Rectal smooth muscle tissue (tissue), 1 donor: ENCODE data around the gene EHBP1.

Experiments
- H3K27ac ChIP-seq: one replicate; pipeline ENCODE4 v1.7.0; 2013; ENCODE audit warnings: low read depth, low read length, inconsistent platforms
- H3K27me3 ChIP-seq: one replicate; pipeline ENCODE4 v1.7.0; 2013; ENCODE audit warnings: low read length; ENCODE audit not compliant: control insufficient read depth, insufficient read depth
- H3K36me3 ChIP-seq: one replicate; pipeline ENCODE4 v1.7.0; 2013; ENCODE audit warnings: low read length; ENCODE audit not compliant: control insufficient read depth, insufficient read depth
- H3K4me1 ChIP-seq: one replicate; pipeline ENCODE4 v1.7.0; 2013; ENCODE audit warnings: low read length; ENCODE audit not compliant: control insufficient read depth, insufficient read depth
- H3K4me3 ChIP-seq: one replicate; pipeline ENCODE4 v1.7.0; 2013; ENCODE audit warnings: low read length
- H3K9ac ChIP-seq: one replicate; pipeline ENCODE4 v1.7.0; 2013; ENCODE audit warnings: low read length

The EHBP1 gene

GRCh38 chr2:62895632-62896009, 190.1 kb downstream of the EHBP1 start:
- H3K27me3 ChIP-seq, result no peaks in the 10 kb centered on the region
- H3K4me1 ChIP-seq, result peaks cover 4% of the 10 kb centered on the region
- H3K36me3 ChIP-seq, result no peaks in the 10 kb centered on the region
- H3K4me3 ChIP-seq, result no peak overlapping the region
- no peak overlapping the region for H3K27ac ChIP-seq
- H3K9ac ChIP-seq, result no peak overlapping the region

- Histone ChIP-seq H3K36me3 (no peaks in the 10 kb centered on the region), H3K4me1 (peaks cover 4% of the 10 kb centered on the region), H3K27me3 (no peaks in the 10 kb centered on the region), H3K9ac (no peak overlapping the region), H3K4me3 (no peak overlapping the region), H3K27ac (no peak overlapping the region)
Measured at GRCh38 chr2:62897187-62897827, 191.8 kb downstream of the EHBP1 start.

GRCh38 chr2:62904344-62904743, 198.8 kb downstream of the EHBP1 start:
- Histone ChIP-seq H3K9ac (no peak overlapping the region), H3K4me1 (peaks cover 4% of the 10 kb centered on the region), H3K36me3 (no peaks in the 10 kb centered on the region), H3K27ac (no peak overlapping the region), H3K27me3 (no peaks in the 10 kb centered on the region), H3K4me3 (no peak overlapping the region)

- H3K4me1 ChIP-seq, result no peaks in the 10 kb centered on the region
- no peaks in the 10 kb centered on the region for H3K36me3 ChIP-seq
- H3K27me3 ChIP-seq, result no peaks in the 10 kb centered on the region
- H3K9ac ChIP-seq, result no peak overlapping the region
- no peak overlapping the region for H3K27ac ChIP-seq
- H3K4me3 ChIP-seq, result no peak overlapping the region
Measured at GRCh38 chr2:62908145-62908544, 202.6 kb downstream of the EHBP1 start.

- Histone ChIP-seq H3K27ac (no peak overlapping the region), H3K4me3 (no peak overlapping the region), H3K4me1 (no peaks in the 10 kb centered on the region)
Measured at GRCh38 chr2:62913311-62913710, 207.8 kb downstream of the EHBP1 start.

GRCh38 chr2:62919041-62919440, 213.5 kb downstream of the EHBP1 start:
- Histone ChIP-seq H3K36me3 (peaks cover 8% of the 10 kb centered on the region), H3K9ac (no peak overlapping the region), H3K27ac (no peak overlapping the region)

More at GRCh38 chr2:62913311-62913710, 207.8 kb downstream of the EHBP1 start:
- no peaks in the 10 kb centered on the region for H3K27me3 ChIP-seq
- no peaks in the 10 kb centered on the region for H3K36me3 ChIP-seq
- H3K9ac ChIP-seq, result no peak overlapping the region

GRCh38 chr2:62920070-62920469, 214.6 kb downstream of the EHBP1 start:
- H3K4me3 ChIP-seq, result no peak overlapping the region
- no peak overlapping the region for H3K9ac ChIP-seq
- no peaks in the 10 kb centered on the region for H3K27me3 ChIP-seq
- peaks cover 8% of the 10 kb centered on the region for H3K36me3 ChIP-seq
- H3K27ac ChIP-seq, result no peak overlapping the region
- no peaks in the 10 kb centered on the region for H3K4me1 ChIP-seq

More at GRCh38 chr2:62919041-62919440, 213.5 kb downstream of the EHBP1 start:
- H3K4me3 ChIP-seq, result no peak overlapping the region
- H3K27me3 ChIP-seq, result no peaks in the 10 kb centered on the region
- H3K4me1 ChIP-seq, result no peaks in the 10 kb centered on the region

- no peak overlapping the region for H3K4me3 ChIP-seq
- peaks cover 8% of the 10 kb centered on the region for H3K36me3 ChIP-seq
- no peak overlapping the region for H3K27ac ChIP-seq
- H3K9ac ChIP-seq, result no peak overlapping the region
- H3K4me1 ChIP-seq, result no peaks in the 10 kb centered on the region
- H3K27me3 ChIP-seq, result no peaks in the 10 kb centered on the region
Measured at GRCh38 chr2:62923242-62923641, 217.7 kb downstream of the EHBP1 start.

- Histone ChIP-seq H3K27me3 (no peaks in the 10 kb centered on the region), H3K9ac (no peak overlapping the region), H3K4me1 (no peaks in the 10 kb centered on the region), H3K27ac (no peak overlapping the region), H3K36me3 (peaks cover 8% of the 10 kb centered on the region), H3K4me3 (no peak overlapping the region)
Measured at GRCh38 chr2:62923881-62924280, 218.4 kb downstream of the EHBP1 start.

GRCh38 chr2:62928015-62928414, 222.5 kb downstream of the EHBP1 start:
- H3K27ac ChIP-seq, result no peak overlapping the region
- no peaks in the 10 kb centered on the region for H3K4me1 ChIP-seq
- H3K27me3 ChIP-seq, result no peaks in the 10 kb centered on the region
- H3K36me3 ChIP-seq, result peaks cover 5% of the 10 kb centered on the region
- H3K9ac ChIP-seq, result no peak overlapping the region
- H3K4me3 ChIP-seq, result no peak overlapping the region

GRCh38 chr2:62931536-62931935, 226.0 kb downstream of the EHBP1 start:
- no peaks in the 10 kb centered on the region for H3K27me3 ChIP-seq
- no peak overlapping the region for H3K9ac ChIP-seq
- H3K4me3 ChIP-seq, result no peak overlapping the region
- no peak overlapping the region for H3K27ac ChIP-seq
- H3K4me1 ChIP-seq, result no peaks in the 10 kb centered on the region
- no peaks in the 10 kb centered on the region for H3K36me3 ChIP-seq

- Histone ChIP-seq H3K4me3 (no peak overlapping the region), H3K27me3 (no peaks in the 10 kb centered on the region), H3K9ac (no peak overlapping the region), H3K36me3 (no peaks in the 10 kb centered on the region), H3K27ac (no peak overlapping the region), H3K4me1 (no peaks in the 10 kb centered on the region)
Measured at GRCh38 chr2:62933398-62933917, 227.9 kb downstream of the EHBP1 start.

- Histone ChIP-seq H3K4me1 (no peaks in the 10 kb centered on the region), H3K36me3 (no peaks in the 10 kb centered on the region), H3K27me3 (no peaks in the 10 kb centered on the region), H3K27ac (no peak overlapping the region), H3K4me3 (no peak overlapping the region), H3K9ac (no peak overlapping the region)
Measured at GRCh38 chr2:62934517-62934916, 229.0 kb downstream of the EHBP1 start.
